ENCODE data around the gene LOXL3.

LOXL3 gene

DNA sequence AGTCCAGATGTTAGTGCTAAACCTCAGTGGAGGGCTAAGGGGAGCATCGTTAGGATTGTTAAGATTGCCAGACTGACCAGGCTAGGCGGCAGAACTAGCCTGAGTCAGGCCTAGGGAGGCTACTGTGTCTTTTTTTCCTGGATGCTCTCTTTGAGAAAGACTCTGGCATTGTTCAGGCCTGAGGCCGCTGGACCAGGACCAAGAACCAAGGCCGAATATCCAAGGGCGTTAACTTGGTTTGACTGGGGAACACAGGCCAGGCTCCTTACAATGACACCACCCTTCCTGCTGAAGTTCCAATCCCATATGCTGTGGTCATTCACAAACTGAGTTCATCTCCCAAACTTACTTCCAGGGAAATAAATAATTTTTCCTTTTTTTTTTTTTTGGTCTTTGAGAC is 13.5 kb downstream of the LOXL3 start:
- no peaks in the 10 kb centered on the region for H4K20me1 ChIP-seq (ENCODE audit: insufficient read depth, low read length)
- H3K4me3 ChIP-seq (ENCODE audit: low read length): no peak overlapping the region
- TF ChIP-seq, protein P1, sequence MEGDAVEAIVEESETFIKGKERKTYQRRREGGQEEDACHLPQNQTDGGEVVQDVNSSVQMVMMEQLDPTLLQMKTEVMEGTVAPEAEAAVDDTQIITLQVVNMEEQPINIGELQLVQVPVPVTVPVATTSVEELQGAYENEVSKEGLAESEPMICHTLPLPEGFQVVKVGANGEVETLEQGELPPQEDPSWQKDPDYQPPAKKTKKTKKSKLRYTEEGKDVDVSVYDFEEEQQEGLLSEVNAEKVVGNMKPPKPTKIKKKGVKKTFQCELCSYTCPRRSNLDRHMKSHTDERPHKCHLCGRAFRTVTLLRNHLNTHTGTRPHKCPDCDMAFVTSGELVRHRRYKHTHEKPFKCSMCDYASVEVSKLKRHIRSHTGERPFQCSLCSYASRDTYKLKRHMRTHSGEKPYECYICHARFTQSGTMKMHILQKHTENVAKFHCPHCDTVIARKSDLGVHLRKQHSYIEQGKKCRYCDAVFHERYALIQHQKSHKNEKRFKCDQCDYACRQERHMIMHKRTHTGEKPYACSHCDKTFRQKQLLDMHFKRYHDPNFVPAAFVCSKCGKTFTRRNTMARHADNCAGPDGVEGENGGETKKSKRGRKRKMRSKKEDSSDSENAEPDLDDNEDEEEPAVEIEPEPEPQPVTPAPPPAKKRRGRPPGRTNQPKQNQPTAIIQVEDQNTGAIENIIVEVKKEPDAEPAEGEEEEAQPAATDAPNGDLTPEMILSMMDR (IDR thresholded peaks at IDR 0.05; ENCODE audit: low read length): no peak
- no peak for TF ChIP-seq EZH2phosphoT487 (IDR thresholded peaks at IDR 0.05; ENCODE audit: low read length)
- TF ChIP-seq EZH2 (optimal IDR thresholded peaks at IDR 0.05; ENCODE audit: low read depth, low read length): no peak
- H3K27me3 ChIP-seq (replicated peaks; ENCODE audit: insufficient read depth, low read length): peaks cover 17% of the 10 kb centered on the region
- H3K4me1 ChIP-seq (ENCODE audit: low read length): no peaks in the 10 kb centered on the region
- no peaks in the 10 kb centered on the region for H3K9me3 ChIP-seq (replicated peaks; ENCODE audit: insufficient read depth, low read length)
- no peak overlapping the region for H3K9ac ChIP-seq (ENCODE audit: low read length)
- H3K4me2 ChIP-seq (ENCODE audit: low read depth, low read length): no peak overlapping the region
- H3K36me3 ChIP-seq (replicated peaks; ENCODE audit: insufficient read depth, low read length): no peaks in the 10 kb centered on the region
- DNase-seq: no peak
- H3K79me2 ChIP-seq (ENCODE audit: low read length): no peaks in the 10 kb centered on the region
- no peaks in the 10 kb centered on the region for H3F3A ChIP-seq (ENCODE audit: insufficient read depth, low read length)
- H3K9me2 ChIP-seq (replicated peaks; ENCODE audit: insufficient read depth, low read length): no peaks in the 10 kb centered on the region
- H3K27ac ChIP-seq (ENCODE audit: low read length): no peak overlapping the region
- H2AFZ ChIP-seq (ENCODE audit: low read length): no peak overlapping the region

DNA sequence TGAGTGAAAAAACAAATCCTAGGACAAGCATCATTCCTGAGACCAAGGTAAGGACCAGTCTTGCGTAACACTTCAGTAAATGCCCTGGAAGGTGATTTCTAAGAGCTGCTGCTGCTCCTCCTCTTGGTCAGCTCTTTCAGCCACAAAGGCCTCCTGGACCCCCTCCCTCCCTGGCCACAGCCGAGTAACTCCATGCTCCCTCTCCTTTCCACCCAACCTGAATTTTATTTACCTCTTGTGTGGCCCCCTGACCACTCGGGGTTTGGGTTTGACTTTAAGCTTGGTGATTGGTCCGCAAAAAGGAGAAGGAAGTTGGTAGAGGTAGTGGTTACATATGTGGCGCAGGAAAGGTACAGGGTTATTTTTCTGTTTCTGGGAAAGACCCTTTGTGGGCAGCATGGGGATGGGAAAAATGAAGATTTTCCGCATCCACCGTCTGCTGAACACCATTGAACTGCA is 14.8 kb downstream of the LOXL3 start:
- no peaks in the 10 kb centered on the region for H3K4me1 ChIP-seq (ENCODE audit: low read length)
- no peaks in the 10 kb centered on the region for H3F3A ChIP-seq (ENCODE audit: insufficient read depth, low read length)
- H3K27ac ChIP-seq (ENCODE audit: low read length): no peak overlapping the region
- no peak for DNase-seq
- H3K9me3 ChIP-seq (replicated peaks; ENCODE audit: insufficient read depth, low read length): no peaks in the 10 kb centered on the region
- H3K4me2 ChIP-seq (ENCODE audit: low read depth, low read length): no peak overlapping the region
- H4K20me1 ChIP-seq (ENCODE audit: insufficient read depth, low read length): no peaks in the 10 kb centered on the region
- H3K36me3 ChIP-seq (replicated peaks; ENCODE audit: insufficient read depth, low read length): no peaks in the 10 kb centered on the region
- no peaks in the 10 kb centered on the region for H3K79me2 ChIP-seq (ENCODE audit: low read length)
- no peak overlapping the region for H2AFZ ChIP-seq (ENCODE audit: low read length)
- no peak overlapping the region for H3K9ac ChIP-seq (ENCODE audit: low read length)
- TF ChIP-seq EZH2 (optimal IDR thresholded peaks at IDR 0.05; ENCODE audit: low read depth, low read length) (no peak), EZH2phosphoT487 (IDR thresholded peaks at IDR 0.05; ENCODE audit: low read length) (no peak)
- TF ChIP-seq, protein P1 (IDR thresholded peaks at IDR 0.05; ENCODE audit: low read length): no peak
- H3K9me2 ChIP-seq (replicated peaks; ENCODE audit: insufficient read depth, low read length): no peaks in the 10 kb centered on the region
- H3K4me3 ChIP-seq (ENCODE audit: low read length): no peak overlapping the region
- peaks cover 12% of the 10 kb centered on the region; the same call in 1 of the 2 replicates for H3K27me3 ChIP-seq (replicated peaks; ENCODE audit: insufficient read depth, low read length)

- Histone ChIP-seq H3F3A (ENCODE audit: insufficient read depth, low read length) (no peaks in the 10 kb centered on the region), H3K9me2 (replicated peaks; ENCODE audit: insufficient read depth, low read length) (no peaks in the 10 kb centered on the region), H4K20me1 (ENCODE audit: insufficient read depth, low read length) (no peaks in the 10 kb centered on the region), H3K36me3 (replicated peaks; ENCODE audit: insufficient read depth, low read length) (no peaks in the 10 kb centered on the region), H3K27ac (ENCODE audit: low read length) (no peak overlapping the region), H3K79me2 (ENCODE audit: low read length) (no peaks in the 10 kb centered on the region), H3K9ac (ENCODE audit: low read length) (no peak overlapping the region), H3K27me3 (replicated peaks; ENCODE audit: insufficient read depth, low read length) (peaks cover 12% of the 10 kb centered on the region; the same call in 1 of the 2 replicates), H3K4me2 (ENCODE audit: low read depth, low read length) (no peak overlapping the region), H3K4me3 (ENCODE audit: low read length) (no peak overlapping the region), H3K4me1 (ENCODE audit: low read length) (no peaks in the 10 kb centered on the region), H3K9me3 (replicated peaks; ENCODE audit: insufficient read depth, low read length) (no peaks in the 10 kb centered on the region), H2AFZ (ENCODE audit: low read length) (no peak overlapping the region)
- DNase-seq: no peak
- TF ChIP-seq EZH2phosphoT487 (IDR thresholded peaks at IDR 0.05; ENCODE audit: low read length): no peak
- TF ChIP-seq EZH2 (optimal IDR thresholded peaks at IDR 0.05; ENCODE audit: low read depth, low read length): no peak
- TF ChIP-seq, protein P1 (IDR thresholded peaks at IDR 0.05; ENCODE audit: low read length): no peak
Measured at GRCh38 chr2:74537140-74537539, 16.6 kb downstream of the LOXL3 start.
